OCI-LY3 (cell line): ENCODE results near the gene RTP4.

ENCODE experiments used
- EZH2phosphoT487 ChIP-seq: fragments of 200-600 bp; shearing (Covaris generic); IDR thresholded peaks from 2 replicates; pipeline ENCODE4 v1.6.1; 2018; ENCODE audit warnings: antibody characterized with exemption, mixed run types, low read depth
- TF ChIP-seq, protein P1 (sequence below): fragments of 200-600, 300-600 bp; sonication (generic); IDR thresholded peaks from 2 replicates; pipeline ENCODE4 v1.5.1; 2014; ENCODE audit warnings: antibody characterized with exemption, low read length, low read depth

DNA sequence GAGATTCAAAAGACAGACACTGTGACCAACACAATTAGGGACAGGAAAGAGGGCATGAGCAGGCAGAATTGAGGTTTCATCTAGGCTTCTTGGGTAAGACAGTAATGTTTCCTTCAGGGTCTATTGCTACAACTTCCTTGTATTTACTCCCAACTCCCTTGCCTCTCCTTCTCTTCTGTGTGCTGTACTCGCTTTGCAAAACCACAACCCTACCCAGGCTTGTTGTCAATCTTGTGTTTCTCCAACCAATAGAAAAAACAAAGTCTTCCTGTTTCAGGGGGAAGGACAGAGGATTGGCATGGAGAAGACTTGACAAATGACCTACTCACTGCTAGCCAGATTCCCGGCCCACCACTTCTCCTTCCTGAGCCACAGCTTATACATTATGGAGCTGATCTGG is 40.3 kb upstream of the RTP4 start:
- TF ChIP-seq, protein P1, sequence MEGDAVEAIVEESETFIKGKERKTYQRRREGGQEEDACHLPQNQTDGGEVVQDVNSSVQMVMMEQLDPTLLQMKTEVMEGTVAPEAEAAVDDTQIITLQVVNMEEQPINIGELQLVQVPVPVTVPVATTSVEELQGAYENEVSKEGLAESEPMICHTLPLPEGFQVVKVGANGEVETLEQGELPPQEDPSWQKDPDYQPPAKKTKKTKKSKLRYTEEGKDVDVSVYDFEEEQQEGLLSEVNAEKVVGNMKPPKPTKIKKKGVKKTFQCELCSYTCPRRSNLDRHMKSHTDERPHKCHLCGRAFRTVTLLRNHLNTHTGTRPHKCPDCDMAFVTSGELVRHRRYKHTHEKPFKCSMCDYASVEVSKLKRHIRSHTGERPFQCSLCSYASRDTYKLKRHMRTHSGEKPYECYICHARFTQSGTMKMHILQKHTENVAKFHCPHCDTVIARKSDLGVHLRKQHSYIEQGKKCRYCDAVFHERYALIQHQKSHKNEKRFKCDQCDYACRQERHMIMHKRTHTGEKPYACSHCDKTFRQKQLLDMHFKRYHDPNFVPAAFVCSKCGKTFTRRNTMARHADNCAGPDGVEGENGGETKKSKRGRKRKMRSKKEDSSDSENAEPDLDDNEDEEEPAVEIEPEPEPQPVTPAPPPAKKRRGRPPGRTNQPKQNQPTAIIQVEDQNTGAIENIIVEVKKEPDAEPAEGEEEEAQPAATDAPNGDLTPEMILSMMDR: no peak
- no peak for TF ChIP-seq EZH2phosphoT487
